Upper lobe of left lung (tissue), 6 donors: ENCODE measurements around the gene FAM20A. TPM values are rescaled to one million over a fixed set of nuclear protein-coding genes. Genes with fewer than 3 reads are reported as not detected.

Source experiments
- ATAC-seq, 2 donors: fragments of 200-7000 bp; cut with Tn5 transposase; one replicate each; pipeline ENCODE4 v1.9.1; 2022; ENCODE audit warnings: mild to moderate bottlenecking in 2 of 2, moderate library complexity in 2 of 2; ENCODE audit not compliant: low FRiP score in 2 of 2
- DNase-seq, 2 donors: peaks; one replicate each; pipeline ENCODE4 v3.0.0-alpha.2; 2019 to 2020
- H3K27ac ChIP-seq, 4 donors: fragments of 200-600 bp; sonication (generic); one replicate each; pipeline ENCODE4 v1.5.1; 2016 to 2019
- H3K27me3 ChIP-seq, 4 donors: fragments of 200-600 bp; sonication (generic); one replicate each; pipeline ENCODE4 v1.5.1; 2017 to 2019
- H3K36me3 ChIP-seq, 4 donors: fragments of 200-600 bp; sonication (generic); one replicate each; pipeline ENCODE4 v1.5.1; 2016 to 2019
- H3K4me1 ChIP-seq, 4 donors: fragments of 200-600 bp; sonication (generic); one replicate each; pipeline ENCODE4 v1.5.1; 2018 to 2019
- H3K4me3 ChIP-seq, 4 donors: fragments of 200-600 bp; sonication (generic); one replicate each; pipeline ENCODE4 v1.5.1; 2017 to 2019; ENCODE audit warnings: mild to moderate bottlenecking in 2 of 4, moderate library complexity in 1 of 4
- H3K9me3 ChIP-seq, 4 donors: fragments of 200-600 bp; sonication (generic); one replicate each; pipeline ENCODE4 v1.5.1; 2018 to 2019
- EP300 ChIP-seq, 4 donors: sonication (generic); formaldehyde crosslinking; IDR thresholded peaks; one replicate each; pipeline ENCODE4 v1.5.1; 2017; ENCODE audit warnings: antibody characterized with exemption in 4 of 4, control low read depth in 2 of 4
- POLR2A ChIP-seq, 4 donors: fragments of 450-650 bp; IDR thresholded peaks; one replicate each; pipeline ENCODE4 v1.5.1; 2016 to 2017; ENCODE audit warnings: antibody characterized with exemption in 4 of 4, mild to moderate bottlenecking in 2 of 4
- POLR2AphosphoS5 ChIP-seq, 2 donors: sonication (generic); formaldehyde crosslinking; IDR thresholded peaks; one replicate each; pipeline ENCODE4 v1.5.1; 2017; ENCODE audit warnings: antibody characterized with exemption in 2 of 2
- WGBS, 2 donors: methylation state at CpG; one replicate each; pipeline ENCODE4 v1.1.5; 2017 to 2018; 5-methylcytosine and 5-hydroxymethylcytosine counted together
- total RNA-seq, 6 donors: library from RNA; depleted of rRNA in 4 of 6; stranded (reverse); fragments of >200 nt in 4 of 6; gene quantifications; one replicate each; pipeline versions ENCODE4 v1.1.0 to v1.2.1, GENCODE V29; 2016 to 2021
- TF ChIP-seq, protein P1 (sequence below), 6 experiments: fragments of 450-650 bp in 4 of 6; fragments of 200-600 bp in 2 of 6; sonication (generic) in 2 of 6; IDR thresholded peaks; one replicate each; pipeline ENCODE4 v1.5.1; 2016 to 2019; ENCODE audit warnings: antibody characterized with exemption in 6 of 6
- donor health status: DM: no; HTN: no; CAD: no; lungs with moderate emphysema.
- donor health status: DM: no; HTN: yes; CAD: no; lungs with severe emphysema.

The FAM20A gene
- total RNA-seq, 6 donors from 2014 or later, result 40.3 to 150 (median 59.7) TPM

DNA sequence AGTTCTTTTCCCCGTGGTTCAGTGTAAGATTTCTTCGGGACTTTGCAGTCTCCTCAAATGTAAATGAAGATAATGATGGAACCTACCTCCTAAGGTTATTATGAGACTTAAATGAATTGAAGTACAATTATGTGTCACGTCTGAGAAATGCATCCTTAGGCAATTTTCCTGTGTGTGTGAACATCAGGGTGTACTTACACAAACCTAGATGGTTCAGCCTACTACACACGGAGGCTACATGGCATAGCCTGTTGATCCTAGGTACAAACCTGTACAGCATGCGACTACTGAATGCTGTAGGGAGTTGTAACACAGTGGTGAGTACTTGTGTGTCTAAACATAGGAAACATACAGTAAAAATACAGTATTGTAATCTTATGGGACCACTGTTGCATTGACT lies 1.1 kb upstream of the FAM20A start:
- 61 to 73% methylated on average over 5 of the region's 5 CpGs for WGBS, 2 donors
- DNase-seq (no peak), ATAC-seq (no peak)
- Histone ChIP-seq H3K27me3 (peaks cover 0 to 21% (median 0%) of the 10 kb centered on the region in 4 donors), H3K36me3 (no peaks in the 10 kb centered on the region), H3K4me1 (peaks cover 16 to 34% (median 22%) of the 10 kb centered on the region in 4 donors), H3K9me3 (no peaks in the 10 kb centered on the region), H3K4me3 (no peak overlapping the region), H3K27ac (peak overlapping the region; percentile 87 to 93 (median 90))
- no peak for TF ChIP-seq POLR2A (IDR thresholded peaks at IDR 0.05)

DNA sequence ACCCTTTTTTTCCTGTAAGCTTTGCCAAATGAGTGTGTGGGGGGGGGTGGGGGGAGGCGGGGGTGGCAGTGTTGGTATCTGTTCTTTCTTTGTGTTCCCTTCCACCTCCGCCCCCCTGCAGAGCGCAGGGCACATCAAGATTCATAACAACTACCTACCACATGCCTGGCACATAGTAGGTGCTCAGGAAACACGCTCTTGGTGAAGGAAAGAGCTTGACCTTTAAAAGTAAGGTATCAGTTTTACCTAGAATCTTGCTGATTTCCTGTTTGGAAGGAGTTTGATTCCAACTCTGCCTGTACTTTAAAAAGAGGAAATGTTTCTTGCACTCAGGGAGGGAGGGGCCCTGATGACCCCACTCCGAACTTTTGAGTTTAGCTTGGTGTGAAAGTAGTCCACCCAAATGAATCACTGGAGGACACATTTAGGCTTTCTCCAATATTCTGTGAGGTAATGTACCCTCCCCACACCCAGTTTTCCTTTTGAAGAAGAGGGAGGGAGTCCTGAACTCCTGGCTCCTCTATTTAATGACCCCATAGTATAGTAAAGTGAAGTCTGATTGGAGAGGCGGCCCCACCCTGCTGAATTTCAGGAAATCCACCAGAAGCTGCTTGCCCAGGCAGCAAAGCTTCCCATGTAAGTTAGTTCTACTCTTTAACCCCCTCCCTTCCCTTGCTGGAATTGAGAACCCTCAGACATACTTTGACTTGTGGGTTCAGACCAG lies 560 bp upstream of the FAM20A start:
- WGBS, 2 donors, result 26 to 30% methylated on average over 6 of the region's 6 CpGs
- no peaks in the 10 kb centered on the region for H3K9me3 ChIP-seq
- H3K27ac ChIP-seq, result peak overlapping the region; percentile 87 to 93 (median 90)
- DNase-seq, result no peak
- ATAC-seq, result peak in 1 of 2 donors; percentile 69
- H3K36me3 ChIP-seq, result no peaks in the 10 kb centered on the region
- H3K4me1 ChIP-seq, result peaks cover 21 to 37% (median 24%) of the 10 kb centered on the region in 4 donors
- TF ChIP-seq POLR2AphosphoS5 (IDR thresholded peaks at IDR 0.05) (no peak), EP300 (IDR thresholded peaks at IDR 0.05) (no peak), POLR2A (IDR thresholded peaks at IDR 0.05) (no peak)
- TF ChIP-seq, protein P1, sequence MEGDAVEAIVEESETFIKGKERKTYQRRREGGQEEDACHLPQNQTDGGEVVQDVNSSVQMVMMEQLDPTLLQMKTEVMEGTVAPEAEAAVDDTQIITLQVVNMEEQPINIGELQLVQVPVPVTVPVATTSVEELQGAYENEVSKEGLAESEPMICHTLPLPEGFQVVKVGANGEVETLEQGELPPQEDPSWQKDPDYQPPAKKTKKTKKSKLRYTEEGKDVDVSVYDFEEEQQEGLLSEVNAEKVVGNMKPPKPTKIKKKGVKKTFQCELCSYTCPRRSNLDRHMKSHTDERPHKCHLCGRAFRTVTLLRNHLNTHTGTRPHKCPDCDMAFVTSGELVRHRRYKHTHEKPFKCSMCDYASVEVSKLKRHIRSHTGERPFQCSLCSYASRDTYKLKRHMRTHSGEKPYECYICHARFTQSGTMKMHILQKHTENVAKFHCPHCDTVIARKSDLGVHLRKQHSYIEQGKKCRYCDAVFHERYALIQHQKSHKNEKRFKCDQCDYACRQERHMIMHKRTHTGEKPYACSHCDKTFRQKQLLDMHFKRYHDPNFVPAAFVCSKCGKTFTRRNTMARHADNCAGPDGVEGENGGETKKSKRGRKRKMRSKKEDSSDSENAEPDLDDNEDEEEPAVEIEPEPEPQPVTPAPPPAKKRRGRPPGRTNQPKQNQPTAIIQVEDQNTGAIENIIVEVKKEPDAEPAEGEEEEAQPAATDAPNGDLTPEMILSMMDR (IDR thresholded peaks at IDR 0.05), result no peak
- H3K27me3 ChIP-seq, result peaks cover 0 to 21% (median 0%) of the 10 kb centered on the region in 4 donors
- peak overlapping the region in 3 of 4 donors; percentile 64 to 76 (median 69) for H3K4me3 ChIP-seq

DNA sequence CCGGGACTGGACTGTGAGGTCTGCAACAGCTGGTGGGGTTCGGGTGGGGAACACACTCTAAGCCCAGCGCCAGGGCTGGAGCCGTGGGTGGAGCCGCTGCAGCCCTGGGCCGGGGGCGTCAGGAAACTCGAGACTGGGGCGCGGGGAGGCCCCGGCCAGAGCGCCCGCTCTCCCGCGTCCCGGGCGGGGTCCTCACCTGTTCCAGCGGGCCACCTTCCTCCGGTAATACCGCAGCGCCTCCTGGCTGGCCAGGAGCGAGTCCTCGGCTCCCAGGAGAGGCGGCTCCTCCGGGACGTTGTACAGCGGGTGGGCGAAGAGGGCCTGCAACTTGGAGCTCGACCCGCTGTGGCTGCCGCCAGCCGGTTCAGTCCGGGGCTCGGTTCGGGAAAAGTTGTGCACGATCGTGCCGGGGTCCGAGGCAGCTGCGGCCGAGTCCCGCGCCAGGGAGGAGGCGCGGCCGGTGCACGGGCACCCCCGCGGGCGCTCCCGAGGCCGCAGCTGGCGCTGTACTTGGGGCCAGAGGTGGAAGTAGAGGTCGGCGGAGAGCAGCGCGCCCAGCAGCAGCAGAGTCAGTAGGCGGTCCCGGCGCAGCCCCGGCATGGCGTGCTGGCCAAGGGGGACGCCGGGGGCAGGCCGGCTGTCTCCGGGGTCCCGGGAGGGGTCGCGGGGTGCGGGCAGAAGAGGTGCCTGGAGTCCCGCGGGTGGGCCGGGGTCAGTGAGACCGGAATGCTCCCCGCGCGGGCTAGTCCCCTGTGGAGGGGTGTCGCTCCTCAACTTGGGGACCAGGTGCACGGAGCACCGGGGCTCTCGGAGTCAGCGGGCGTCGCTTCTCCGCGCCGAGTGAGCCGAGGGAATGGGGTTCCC lies 868 bp downstream of the FAM20A start:
- no peaks in the 10 kb centered on the region for H3K36me3 ChIP-seq
- H3K4me3 ChIP-seq, result peak overlapping the region; percentile 50 to 76 (median 66)
- DNase-seq, result peak; percentile 75 to 91
- WGBS, 2 donors, result 2% methylated on average over 26 of the region's 88 CpGs; no CpG with 5 or more reads in 1 of the 2 donors
- TF ChIP-seq POLR2AphosphoS5 (IDR thresholded peaks at IDR 0.05) (peak in 1 of 2 donors; percentile 15), EP300 (IDR thresholded peaks at IDR 0.05) (no peak), POLR2A (IDR thresholded peaks at IDR 0.05) (peak in 1 of 4 donors; percentile 58)
- TF ChIP-seq, protein P1 (IDR thresholded peaks at IDR 0.05), result peak in 5 of 6 experiments; percentile 30 to 71 (median 36)
- ATAC-seq, result peak; percentile 36 to 56
- H3K27me3 ChIP-seq, result peaks cover 0 to 21% (median 0%) of the 10 kb centered on the region in 4 donors
- H3K4me1 ChIP-seq, result peaks cover 22 to 49% (median 33%) of the 10 kb centered on the region in 4 donors
- H3K27ac ChIP-seq, result peak overlapping the region; percentile 87 to 93 (median 90)
- H3K9me3 ChIP-seq, result no peaks in the 10 kb centered on the region

DNA sequence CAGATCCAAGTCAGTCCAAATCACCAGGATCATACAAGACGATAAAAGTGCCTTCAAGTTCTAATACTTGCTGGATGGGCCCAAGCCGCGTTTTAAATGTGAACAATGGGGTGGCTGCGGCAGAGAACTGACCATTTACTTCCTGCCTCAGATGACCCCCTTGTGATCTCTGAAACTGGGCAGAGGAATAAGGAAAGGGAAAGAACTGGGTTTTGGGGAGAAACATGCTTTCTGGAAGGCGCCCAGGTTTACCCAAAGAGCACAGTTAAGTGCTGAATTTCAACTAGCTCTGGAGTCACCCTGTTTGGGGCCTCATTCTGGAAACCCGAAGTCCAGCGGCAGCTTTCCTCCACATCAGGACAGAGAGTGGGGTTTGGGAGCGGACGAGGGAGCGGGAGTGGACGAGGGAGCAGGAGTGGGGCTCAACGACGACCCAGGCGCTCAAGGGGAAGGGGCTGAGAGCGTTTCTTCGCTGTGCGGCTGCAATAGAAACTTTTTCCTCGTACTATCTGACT lies 1.6 kb downstream of the FAM20A start:
- no peak for DNase-seq
- peak; percentile 1 to 2 for ATAC-seq
- no peaks in the 10 kb centered on the region for H3K9me3 ChIP-seq
- peak overlapping the region; percentile 50 to 76 (median 66) for H3K4me3 ChIP-seq
- peaks cover 27 to 52% (median 35%) of the 10 kb centered on the region in 4 donors for H3K4me1 ChIP-seq
- H3K36me3 ChIP-seq, result no peaks in the 10 kb centered on the region
- peak overlapping the region; percentile 87 to 93 (median 90) for H3K27ac ChIP-seq
- peaks cover 0 to 21% (median 0%) of the 10 kb centered on the region in 4 donors for H3K27me3 ChIP-seq
- TF ChIP-seq, protein P1 (IDR thresholded peaks at IDR 0.05), result no peak
- TF ChIP-seq POLR2AphosphoS5 (IDR thresholded peaks at IDR 0.05) (no peak), EP300 (IDR thresholded peaks at IDR 0.05) (no peak), POLR2A (IDR thresholded peaks at IDR 0.05) (no peak)
- WGBS, 2 donors, result 26 to 39% methylated on average over 16 to 18 of the region's 18 CpGs
